Liver (tissue), 9 donors: ENCODE results near the gene PDE4D. TPM values are rescaled to one million over a fixed set of nuclear protein-coding genes. Genes with fewer than 3 reads are reported as not detected.

ENCODE experiments used
- DNase-seq: peaks from one replicate; pipeline ENCODE4 v3.0.0-alpha.2; 2017; ENCODE audit warnings: low spot score
- H3K27ac ChIP-seq, 2 donors: one replicate each; pipeline ENCODE4 v1.7.0; 2013; ENCODE audit warnings: inconsistent platforms in 2 of 2, low read length in 2 of 2, control low read depth in 1 of 2, low read depth in 1 of 2, mild to moderate bottlenecking in 1 of 2
- H3K27me3 ChIP-seq, 4 donors: one replicate each; pipeline versions ENCODE4 v1.6.1 to v1.7.0; 2013; ENCODE audit warnings: low read length in 3 of 4, inconsistent platforms in 1 of 4, mild to moderate bottlenecking in 1 of 4, moderate library complexity in 1 of 4; ENCODE audit not compliant: control insufficient read depth in 4 of 4, insufficient read depth in 4 of 4
- H3K36me3 ChIP-seq, 4 donors: one replicate each; pipeline versions ENCODE4 v1.6.1 to v1.7.0; 2013; ENCODE audit warnings: low read length in 3 of 4, mild to moderate bottlenecking in 3 of 4, low read depth in 1 of 4, moderate library complexity in 1 of 4; ENCODE audit not compliant: control insufficient read depth in 4 of 4, insufficient read depth in 3 of 4
- H3K4me1 ChIP-seq, 4 donors: one replicate each; pipeline versions ENCODE4 v1.6.1 to v1.7.0; 2013; ENCODE audit warnings: low read length in 3 of 4, mild to moderate bottlenecking in 3 of 4, moderate library complexity in 1 of 4; ENCODE audit not compliant: control insufficient read depth in 4 of 4, insufficient read depth in 4 of 4
- H3K4me3 ChIP-seq, 3 donors: one replicate each; pipeline versions ENCODE4 v1.6.1 to v1.7.0; 2013; ENCODE audit warnings: low read length in 3 of 3, control low read depth in 1 of 3, low read depth in 1 of 3, mild to moderate bottlenecking in 1 of 3
- H3K9ac ChIP-seq, 2 donors: one replicate each; pipeline ENCODE4 v1.7.0; 2013; ENCODE audit warnings: low read length in 2 of 2, mild to moderate bottlenecking in 2 of 2, moderate library complexity in 2 of 2, control low read depth in 1 of 2, low read depth in 1 of 2
- H3K9me3 ChIP-seq, 4 donors: one replicate each; pipeline versions ENCODE4 v1.6.1 to v1.7.0; 2013; ENCODE audit warnings: low read length in 3 of 4; ENCODE audit not compliant: control insufficient read depth in 4 of 4
- EGR1 ChIP-seq, 2 donors: IDR thresholded peaks; 2 replicates each; pipeline ENCODE4 v1.6.1; 2016 to 2018; ENCODE audit warnings: antibody characterized with exemption in 2 of 2, low read depth in 2 of 2
- FOXA1 ChIP-seq: IDR thresholded peaks from 2 replicates; pipeline ENCODE4 v1.6.1; 2016; ENCODE audit warnings: antibody characterized with exemption
- FOXA2 ChIP-seq: IDR thresholded peaks from 2 replicates; pipeline ENCODE4 v1.6.1; 2016; ENCODE audit warnings: antibody characterized with exemption
- HNF4A ChIP-seq, 2 donors: conservative IDR thresholded peaks; 2 replicates each; pipeline ENCODE4 v1.6.1; 2016; ENCODE audit warnings: antibody characterized with exemption in 2 of 2, mild to moderate bottlenecking in 2 of 2
- HNF4G ChIP-seq: IDR thresholded peaks from 2 replicates; pipeline ENCODE4 v1.6.1; 2016; ENCODE audit warnings: antibody characterized with exemption
- JUND ChIP-seq, 2 donors: IDR thresholded peaks; 2 replicates each; pipeline ENCODE4 v1.6.1; 2016; ENCODE audit warnings: antibody characterized with exemption in 2 of 2
- MAX ChIP-seq: IDR thresholded peaks from 2 replicates; pipeline ENCODE4 v1.6.1; 2016; ENCODE audit warnings: antibody characterized with exemption
- NR2F2 ChIP-seq: IDR thresholded peaks from 2 replicates; pipeline ENCODE4 v1.6.1; 2016; ENCODE audit warnings: antibody characterized with exemption
- RAD21 ChIP-seq, 2 donors: IDR thresholded peaks; 2 replicates each; pipeline ENCODE4 v1.6.1; 2016; ENCODE audit warnings: antibody characterized with exemption in 2 of 2, mild to moderate bottlenecking in 2 of 2
- RXRA ChIP-seq, 2 donors: IDR thresholded peaks; 2 replicates each; pipeline ENCODE4 v1.6.1; 2017 to 2018; ENCODE audit warnings: antibody characterized with exemption in 2 of 2, mild to moderate bottlenecking in 1 of 2
- SP1 ChIP-seq: IDR thresholded peaks from 2 replicates; pipeline ENCODE4 v1.6.1; 2018; ENCODE audit warnings: antibody characterized with exemption, mild to moderate bottlenecking
- TAF1 ChIP-seq: conservative IDR thresholded peaks from 2 replicates; pipeline ENCODE4 v1.6.1; 2016; ENCODE audit warnings: antibody characterized with exemption, mild to moderate bottlenecking
- YY1 ChIP-seq: IDR thresholded peaks from 2 replicates; pipeline ENCODE4 v1.6.1; 2016; ENCODE audit warnings: antibody characterized with exemption, mild to moderate bottlenecking
- ZBTB33 ChIP-seq: IDR thresholded peaks from 2 replicates; pipeline ENCODE4 v1.6.1; 2016; ENCODE audit warnings: antibody characterized with exemption
- WGBS: extraction: QIAGEN DNeasy Blood & Tissue Kit; methylation state at CpG from one replicate; pipeline ENCODE4 v1.1.7; 2013; 5-methylcytosine and 5-hydroxymethylcytosine counted together
- polyA plus RNA-seq, 2 donors: library from polyadenylated mRNA; stranded (reverse) in 1 of 2; unstranded in 1 of 2; fragments of 200-250 nt in 1 of 2; fragments of >200 nt in 1 of 2; fragmentation: Nextera tagmentation in 1 of 2; extraction: Ambion mirVana in 1 of 2; gene quantifications; one replicate each; pipeline versions ENCODE4 v1.2.1 to v1.2.3, GENCODE V29; 2013 to 2015
- total RNA-seq, 2 donors: library from RNA; depleted of rRNA; stranded (reverse); fragments of >200 nt; gene quantifications; one replicate each; pipeline ENCODE4 v1.2.3, GENCODE V29; 2014
- TF ChIP-seq, protein P1 (sequence below): fragments of 150-350 bp; IDR thresholded peaks from 2 replicates; pipeline ENCODE4 v1.5.1; 2017; ENCODE audit warnings: improper control_type of control experiment, low read depth, low read length; ENCODE audit not compliant: missing input control
- TF ChIP-seq, protein P2 (sequence below): IDR thresholded peaks from 2 replicates; pipeline ENCODE4 v1.6.1; 2016; ENCODE audit warnings: antibody characterized with exemption
- TF ChIP-seq, protein P3 (sequence below): IDR thresholded peaks from 2 replicates; pipeline ENCODE4 v1.6.1; 2016; ENCODE audit warnings: antibody characterized with exemption, mild to moderate bottlenecking
- donor health status: healthy.
- donor health status: healthy.
- donor health status: healthy.
- donor health status: healthy.
- donor health status: healthy.

The PDE4D gene
- total and polyA plus RNA-seq, 4 donors = 0.67 to 11.9 (median 6.5) TPM

GRCh38 chr5:58963361-58963760, 930.2 kb downstream of the PDE4D start:
- WGBS = 72% methylated on average over 4 of the region's 4 CpGs
- no peaks in the 10 kb centered on the region for H3K9me3 ChIP-seq
- TF ChIP-seq HNF4G (no peak), SP1 (no peak), FOXA1 (no peak), JUND (IDR thresholded peaks at IDR 0.05) (no peak), ZBTB33 (no peak), NR2F2 (no peak), EGR1 (IDR thresholded peaks at IDR 0.05; ENCODE audit: low read depth in 2 of 2) (no peak), MAX (no peak), HNF4A (conservative IDR thresholded peaks at IDR 0.05) (no peak)
- TF ChIP-seq, protein P1, sequence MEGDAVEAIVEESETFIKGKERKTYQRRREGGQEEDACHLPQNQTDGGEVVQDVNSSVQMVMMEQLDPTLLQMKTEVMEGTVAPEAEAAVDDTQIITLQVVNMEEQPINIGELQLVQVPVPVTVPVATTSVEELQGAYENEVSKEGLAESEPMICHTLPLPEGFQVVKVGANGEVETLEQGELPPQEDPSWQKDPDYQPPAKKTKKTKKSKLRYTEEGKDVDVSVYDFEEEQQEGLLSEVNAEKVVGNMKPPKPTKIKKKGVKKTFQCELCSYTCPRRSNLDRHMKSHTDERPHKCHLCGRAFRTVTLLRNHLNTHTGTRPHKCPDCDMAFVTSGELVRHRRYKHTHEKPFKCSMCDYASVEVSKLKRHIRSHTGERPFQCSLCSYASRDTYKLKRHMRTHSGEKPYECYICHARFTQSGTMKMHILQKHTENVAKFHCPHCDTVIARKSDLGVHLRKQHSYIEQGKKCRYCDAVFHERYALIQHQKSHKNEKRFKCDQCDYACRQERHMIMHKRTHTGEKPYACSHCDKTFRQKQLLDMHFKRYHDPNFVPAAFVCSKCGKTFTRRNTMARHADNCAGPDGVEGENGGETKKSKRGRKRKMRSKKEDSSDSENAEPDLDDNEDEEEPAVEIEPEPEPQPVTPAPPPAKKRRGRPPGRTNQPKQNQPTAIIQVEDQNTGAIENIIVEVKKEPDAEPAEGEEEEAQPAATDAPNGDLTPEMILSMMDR = no peak
- TF ChIP-seq, protein P2, sequence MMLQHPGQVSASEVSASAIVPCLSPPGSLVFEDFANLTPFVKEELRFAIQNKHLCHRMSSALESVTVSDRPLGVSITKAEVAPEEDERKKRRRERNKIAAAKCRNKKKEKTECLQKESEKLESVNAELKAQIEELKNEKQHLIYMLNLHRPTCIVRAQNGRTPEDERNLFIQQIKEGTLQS = no peak
- TF ChIP-seq, protein P3, sequence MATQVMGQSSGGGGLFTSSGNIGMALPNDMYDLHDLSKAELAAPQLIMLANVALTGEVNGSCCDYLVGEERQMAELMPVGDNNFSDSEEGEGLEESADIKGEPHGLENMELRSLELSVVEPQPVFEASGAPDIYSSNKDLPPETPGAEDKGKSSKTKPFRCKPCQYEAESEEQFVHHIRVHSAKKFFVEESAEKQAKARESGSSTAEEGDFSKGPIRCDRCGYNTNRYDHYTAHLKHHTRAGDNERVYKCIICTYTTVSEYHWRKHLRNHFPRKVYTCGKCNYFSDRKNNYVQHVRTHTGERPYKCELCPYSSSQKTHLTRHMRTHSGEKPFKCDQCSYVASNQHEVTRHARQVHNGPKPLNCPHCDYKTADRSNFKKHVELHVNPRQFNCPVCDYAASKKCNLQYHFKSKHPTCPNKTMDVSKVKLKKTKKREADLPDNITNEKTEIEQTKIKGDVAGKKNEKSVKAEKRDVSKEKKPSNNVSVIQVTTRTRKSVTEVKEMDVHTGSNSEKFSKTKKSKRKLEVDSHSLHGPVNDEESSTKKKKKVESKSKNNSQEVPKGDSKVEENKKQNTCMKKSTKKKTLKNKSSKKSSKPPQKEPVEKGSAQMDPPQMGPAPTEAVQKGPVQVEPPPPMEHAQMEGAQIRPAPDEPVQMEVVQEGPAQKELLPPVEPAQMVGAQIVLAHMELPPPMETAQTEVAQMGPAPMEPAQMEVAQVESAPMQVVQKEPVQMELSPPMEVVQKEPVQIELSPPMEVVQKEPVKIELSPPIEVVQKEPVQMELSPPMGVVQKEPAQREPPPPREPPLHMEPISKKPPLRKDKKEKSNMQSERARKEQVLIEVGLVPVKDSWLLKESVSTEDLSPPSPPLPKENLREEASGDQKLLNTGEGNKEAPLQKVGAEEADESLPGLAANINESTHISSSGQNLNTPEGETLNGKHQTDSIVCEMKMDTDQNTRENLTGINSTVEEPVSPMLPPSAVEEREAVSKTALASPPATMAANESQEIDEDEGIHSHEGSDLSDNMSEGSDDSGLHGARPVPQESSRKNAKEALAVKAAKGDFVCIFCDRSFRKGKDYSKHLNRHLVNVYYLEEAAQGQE = no peak
- H3K9ac ChIP-seq = no peak overlapping the region
- H3K4me1 ChIP-seq = no peaks in the 10 kb centered on the region
- H3K27me3 ChIP-seq = peaks cover 0 to 6% (median 1%) of the 10 kb centered on the region in 4 donors
- H3K4me3 ChIP-seq = no peak overlapping the region
- H3K27ac ChIP-seq = no peak overlapping the region
- no peak for DNase-seq
- no peaks in the 10 kb centered on the region for H3K36me3 ChIP-seq

- Histone ChIP-seq H3K4me3 (no peak overlapping the region), H3K27me3 (peaks cover 0 to 6% (median 1%) of the 10 kb centered on the region in 4 donors), H3K9me3 (no peaks in the 10 kb centered on the region), H3K9ac (no peak overlapping the region), H3K4me1 (no peaks in the 10 kb centered on the region), H3K27ac (no peak overlapping the region), H3K36me3 (no peaks in the 10 kb centered on the region)
- TF ChIP-seq EGR1 (IDR thresholded peaks at IDR 0.05; ENCODE audit: low read depth in 2 of 2) = no peak
- no peak for TF ChIP-seq RAD21 (IDR thresholded peaks at IDR 0.05)
- TF ChIP-seq FOXA2 = no peak
- TF ChIP-seq ZBTB33 = no peak
- no peak for TF ChIP-seq RXRA (IDR thresholded peaks at IDR 0.05)
- TF ChIP-seq YY1 = no peak
- no peak for TF ChIP-seq NR2F2
- TF ChIP-seq, protein P1 = no peak
- TF ChIP-seq SP1 = no peak
- no peak for TF ChIP-seq TAF1
- no peak for DNase-seq
- WGBS = 86% methylated on average over 3 of the region's 3 CpGs
Measured at GRCh38 chr5:58961631-58962280, 931.8 kb downstream of the PDE4D start.
